Esophagus muscularis mucosa (tissue), 4 donors: ENCODE results near the gene ZNF446.
"Not testable (repeated sequence)": the region's sequence is repeated elsewhere in the genome, so short reads cannot be mapped to it uniquely, and the experiment has no call there.

ENCODE experiments used
- EP300 ChIP-seq: sonication (generic); formaldehyde crosslinking; IDR thresholded peaks from one replicate; pipeline ENCODE4 v1.6.1; 2017; ENCODE audit warnings: antibody characterized with exemption
- POLR2A ChIP-seq: fragments of 450-650 bp; IDR thresholded peaks from one replicate; pipeline ENCODE4 v1.6.1; 2017; ENCODE audit warnings: antibody characterized with exemption, moderate library complexity, mild to moderate bottlenecking, low read depth
- POLR2AphosphoS5 ChIP-seq, 2 donors: sonication (generic); formaldehyde crosslinking; IDR thresholded peaks; one replicate each; pipeline ENCODE4 v1.6.1; 2017; ENCODE audit warnings: antibody characterized with exemption in 2 of 2
- TF ChIP-seq, protein P1 (sequence below), 3 experiments: fragments of 200-600 bp in 2 of 3; fragments of 450-650 bp in 1 of 3; sonication (generic) in 2 of 3; IDR thresholded peaks; one replicate each; pipeline ENCODE4 v1.5.1; 2017 to 2019; ENCODE audit warnings: antibody characterized with exemption in 3 of 3, mild to moderate bottlenecking in 2 of 3, moderate library complexity in 1 of 3

DNA sequence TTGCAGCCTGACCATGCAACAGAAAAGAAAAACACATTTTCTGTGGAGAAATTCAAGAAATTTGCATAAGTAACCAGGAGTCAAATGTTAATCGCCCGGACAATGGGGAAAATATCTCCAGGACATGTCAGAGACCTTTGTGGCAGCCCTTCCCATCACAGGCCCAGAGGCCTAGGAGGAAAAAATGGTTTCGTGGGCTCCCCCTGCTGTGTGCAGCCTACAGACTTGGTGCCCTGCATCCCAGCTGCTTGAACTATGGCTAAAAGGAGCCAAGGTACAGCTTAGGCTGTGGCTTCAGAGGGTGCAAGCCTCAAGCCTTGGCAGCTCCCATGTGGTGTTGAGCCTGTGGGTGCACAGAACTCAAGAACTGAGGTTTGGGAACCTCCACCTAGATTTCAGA lies 27.3 kb upstream of the ZNF446 start:
- TF ChIP-seq, protein P1, sequence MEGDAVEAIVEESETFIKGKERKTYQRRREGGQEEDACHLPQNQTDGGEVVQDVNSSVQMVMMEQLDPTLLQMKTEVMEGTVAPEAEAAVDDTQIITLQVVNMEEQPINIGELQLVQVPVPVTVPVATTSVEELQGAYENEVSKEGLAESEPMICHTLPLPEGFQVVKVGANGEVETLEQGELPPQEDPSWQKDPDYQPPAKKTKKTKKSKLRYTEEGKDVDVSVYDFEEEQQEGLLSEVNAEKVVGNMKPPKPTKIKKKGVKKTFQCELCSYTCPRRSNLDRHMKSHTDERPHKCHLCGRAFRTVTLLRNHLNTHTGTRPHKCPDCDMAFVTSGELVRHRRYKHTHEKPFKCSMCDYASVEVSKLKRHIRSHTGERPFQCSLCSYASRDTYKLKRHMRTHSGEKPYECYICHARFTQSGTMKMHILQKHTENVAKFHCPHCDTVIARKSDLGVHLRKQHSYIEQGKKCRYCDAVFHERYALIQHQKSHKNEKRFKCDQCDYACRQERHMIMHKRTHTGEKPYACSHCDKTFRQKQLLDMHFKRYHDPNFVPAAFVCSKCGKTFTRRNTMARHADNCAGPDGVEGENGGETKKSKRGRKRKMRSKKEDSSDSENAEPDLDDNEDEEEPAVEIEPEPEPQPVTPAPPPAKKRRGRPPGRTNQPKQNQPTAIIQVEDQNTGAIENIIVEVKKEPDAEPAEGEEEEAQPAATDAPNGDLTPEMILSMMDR (IDR thresholded peaks at IDR 0.05) = not testable (repeated sequence)
- not testable (repeated sequence) for TF ChIP-seq POLR2A; EP300; POLR2AphosphoS5 (IDR thresholded peaks at IDR 0.05)
